H1 (cell line): ENCODE measurements around the gene MAGOH. TPM values are rescaled to one million over a fixed set of nuclear protein-coding genes. Genes with fewer than 3 reads are reported as not detected.

Experiments
- ASH2L ChIP-seq: fragments of 200-600, 300-600 bp; sonication (generic); IDR thresholded peaks from one replicate; pipeline ENCODE4 v1.7.1; 2017; ENCODE audit warnings: low read length
- CBX5 ChIP-seq: fragments of 300-800, 300-1000 bp; sonication (generic); IDR thresholded peaks from 2 replicates; pipeline ENCODE4 v1.7.1; 2016; ENCODE audit warnings: antibody characterized with exemption, low read length, low read depth
- GABPA ChIP-seq: IDR thresholded peaks from 2 replicates; pipeline ENCODE4 v1.6.1; 2011; ENCODE audit warnings: mild to moderate bottlenecking, low read length, moderate library complexity, borderline replicate concordance; ENCODE audit not compliant: insufficient read depth
- TBP ChIP-seq: IDR thresholded peaks from 2 replicates; pipeline ENCODE4 v1.6.1; 2011; ENCODE audit warnings: low read depth, low read length, improper control_type of control experiment
- polyA plus RNA-seq, 7 experiments: library from polyadenylated mRNA; depleted of rRNA in 3 of 7; stranded (reverse) in 5 of 7; unstranded in 2 of 7; fragments of >200 nt in 5 of 7; fragments of 200-250 nt in 2 of 7; gene quantifications; 1 replicate in 5 of 7; 2 replicates in 1 of 7; 4 replicates in 1 of 7; pipeline versions ENCODE4 v1.2.1 to v1.2.3, GENCODE V29; 2011 to 2013; ENCODE audit warnings: missing spikeins in 2 of 7, mixed read lengths in 2 of 7
- total RNA-seq: library from RNA; stranded (reverse); fragmentation: NEBNext Ultra II Directional; extraction: Animal tissue kit (Norgen Biotek cat#: 25700); gene quantifications from 2 replicates; pipeline ENCODE4 v1.2.1, GENCODE V29; 2021
- TF ChIP-seq, protein P1 (sequence below): fragments of 300-600 bp; sonication (generic); IDR thresholded peaks from 2 replicates; pipeline ENCODE4 v1.7.1; 2012; ENCODE audit warnings: low read length, moderate library complexity, mild to moderate bottlenecking, inconsistent platforms; ENCODE audit not compliant: insufficient replicate concordance

MAGOH gene
- total and polyA plus RNA-seq, 2 of the 8 experiments (the other 6 are each of a cell fraction or from before 2014, with no cell fraction given) = 46.9 to 74.3 TPM

GRCh38 chr1:53285969-53286760 lies 47.8 kb upstream of the MAGOH start (continued):
- TF ChIP-seq, protein P1, sequence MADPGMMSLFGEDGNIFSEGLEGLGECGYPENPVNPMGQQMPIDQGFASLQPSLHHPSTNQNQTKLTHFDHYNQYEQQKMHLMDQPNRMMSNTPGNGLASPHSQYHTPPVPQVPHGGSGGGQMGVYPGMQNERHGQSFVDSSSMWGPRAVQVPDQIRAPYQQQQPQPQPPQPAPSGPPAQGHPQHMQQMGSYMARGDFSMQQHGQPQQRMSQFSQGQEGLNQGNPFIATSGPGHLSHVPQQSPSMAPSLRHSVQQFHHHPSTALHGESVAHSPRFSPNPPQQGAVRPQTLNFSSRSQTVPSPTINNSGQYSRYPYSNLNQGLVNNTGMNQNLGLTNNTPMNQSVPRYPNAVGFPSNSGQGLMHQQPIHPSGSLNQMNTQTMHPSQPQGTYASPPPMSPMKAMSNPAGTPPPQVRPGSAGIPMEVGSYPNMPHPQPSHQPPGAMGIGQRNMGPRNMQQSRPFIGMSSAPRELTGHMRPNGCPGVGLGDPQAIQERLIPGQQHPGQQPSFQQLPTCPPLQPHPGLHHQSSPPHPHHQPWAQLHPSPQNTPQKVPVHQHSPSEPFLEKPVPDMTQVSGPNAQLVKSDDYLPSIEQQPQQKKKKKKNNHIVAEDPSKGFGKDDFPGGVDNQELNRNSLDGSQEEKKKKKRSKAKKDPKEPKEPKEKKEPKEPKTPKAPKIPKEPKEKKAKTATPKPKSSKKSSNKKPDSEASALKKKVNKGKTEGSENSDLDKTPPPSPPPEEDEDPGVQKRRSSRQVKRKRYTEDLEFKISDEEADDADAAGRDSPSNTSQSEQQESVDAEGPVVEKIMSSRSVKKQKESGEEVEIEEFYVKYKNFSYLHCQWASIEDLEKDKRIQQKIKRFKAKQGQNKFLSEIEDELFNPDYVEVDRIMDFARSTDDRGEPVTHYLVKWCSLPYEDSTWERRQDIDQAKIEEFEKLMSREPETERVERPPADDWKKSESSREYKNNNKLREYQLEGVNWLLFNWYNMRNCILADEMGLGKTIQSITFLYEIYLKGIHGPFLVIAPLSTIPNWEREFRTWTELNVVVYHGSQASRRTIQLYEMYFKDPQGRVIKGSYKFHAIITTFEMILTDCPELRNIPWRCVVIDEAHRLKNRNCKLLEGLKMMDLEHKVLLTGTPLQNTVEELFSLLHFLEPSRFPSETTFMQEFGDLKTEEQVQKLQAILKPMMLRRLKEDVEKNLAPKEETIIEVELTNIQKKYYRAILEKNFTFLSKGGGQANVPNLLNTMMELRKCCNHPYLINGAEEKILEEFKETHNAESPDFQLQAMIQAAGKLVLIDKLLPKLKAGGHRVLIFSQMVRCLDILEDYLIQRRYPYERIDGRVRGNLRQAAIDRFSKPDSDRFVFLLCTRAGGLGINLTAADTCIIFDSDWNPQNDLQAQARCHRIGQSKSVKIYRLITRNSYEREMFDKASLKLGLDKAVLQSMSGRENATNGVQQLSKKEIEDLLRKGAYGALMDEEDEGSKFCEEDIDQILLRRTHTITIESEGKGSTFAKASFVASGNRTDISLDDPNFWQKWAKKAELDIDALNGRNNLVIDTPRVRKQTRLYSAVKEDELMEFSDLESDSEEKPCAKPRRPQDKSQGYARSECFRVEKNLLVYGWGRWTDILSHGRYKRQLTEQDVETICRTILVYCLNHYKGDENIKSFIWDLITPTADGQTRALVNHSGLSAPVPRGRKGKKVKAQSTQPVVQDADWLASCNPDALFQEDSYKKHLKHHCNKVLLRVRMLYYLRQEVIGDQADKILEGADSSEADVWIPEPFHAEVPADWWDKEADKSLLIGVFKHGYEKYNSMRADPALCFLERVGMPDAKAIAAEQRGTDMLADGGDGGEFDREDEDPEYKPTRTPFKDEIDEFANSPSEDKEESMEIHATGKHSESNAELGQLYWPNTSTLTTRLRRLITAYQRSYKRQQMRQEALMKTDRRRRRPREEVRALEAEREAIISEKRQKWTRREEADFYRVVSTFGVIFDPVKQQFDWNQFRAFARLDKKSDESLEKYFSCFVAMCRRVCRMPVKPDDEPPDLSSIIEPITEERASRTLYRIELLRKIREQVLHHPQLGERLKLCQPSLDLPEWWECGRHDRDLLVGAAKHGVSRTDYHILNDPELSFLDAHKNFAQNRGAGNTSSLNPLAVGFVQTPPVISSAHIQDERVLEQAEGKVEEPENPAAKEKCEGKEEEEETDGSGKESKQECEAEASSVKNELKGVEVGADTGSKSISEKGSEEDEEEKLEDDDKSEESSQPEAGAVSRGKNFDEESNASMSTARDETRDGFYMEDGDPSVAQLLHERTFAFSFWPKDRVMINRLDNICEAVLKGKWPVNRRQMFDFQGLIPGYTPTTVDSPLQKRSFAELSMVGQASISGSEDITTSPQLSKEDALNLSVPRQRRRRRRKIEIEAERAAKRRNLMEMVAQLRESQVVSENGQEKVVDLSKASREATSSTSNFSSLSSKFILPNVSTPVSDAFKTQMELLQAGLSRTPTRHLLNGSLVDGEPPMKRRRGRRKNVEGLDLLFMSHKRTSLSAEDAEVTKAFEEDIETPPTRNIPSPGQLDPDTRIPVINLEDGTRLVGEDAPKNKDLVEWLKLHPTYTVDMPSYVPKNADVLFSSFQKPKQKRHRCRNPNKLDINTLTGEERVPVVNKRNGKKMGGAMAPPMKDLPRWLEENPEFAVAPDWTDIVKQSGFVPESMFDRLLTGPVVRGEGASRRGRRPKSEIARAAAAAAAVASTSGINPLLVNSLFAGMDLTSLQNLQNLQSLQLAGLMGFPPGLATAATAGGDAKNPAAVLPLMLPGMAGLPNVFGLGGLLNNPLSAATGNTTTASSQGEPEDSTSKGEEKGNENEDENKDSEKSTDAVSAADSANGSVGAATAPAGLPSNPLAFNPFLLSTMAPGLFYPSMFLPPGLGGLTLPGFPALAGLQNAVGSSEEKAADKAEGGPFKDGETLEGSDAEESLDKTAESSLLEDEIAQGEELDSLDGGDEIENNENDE = no peak
- TF ChIP-seq TBP (no peak), ASH2L (no peak), GABPA (no peak), CBX5 (no peak)
